Skeletal muscle tissue (tissue), 4 donors: ENCODE measurements around the gene RXRB. TPM values are rescaled to one million over a fixed set of nuclear protein-coding genes. Genes with fewer than 3 reads are reported as not detected.

Experiments used
- H3K27ac ChIP-seq: one replicate; pipeline ENCODE4 v1.7.0; 2013; ENCODE audit warnings: mild to moderate bottlenecking, low read depth, low read length, inconsistent platforms
- H3K27me3 ChIP-seq, 3 donors: one replicate each; pipeline ENCODE4 v1.7.0; 2013; ENCODE audit warnings: low read length in 3 of 3; ENCODE audit not compliant: control insufficient read depth in 3 of 3, insufficient read depth in 3 of 3
- H3K36me3 ChIP-seq, 3 donors: one replicate each; pipeline ENCODE4 v1.7.0; 2013; ENCODE audit warnings: low read length in 3 of 3; ENCODE audit not compliant: control insufficient read depth in 3 of 3, insufficient read depth in 3 of 3
- H3K4me1 ChIP-seq, 3 donors: one replicate each; pipeline ENCODE4 v1.7.0; 2013; ENCODE audit warnings: low read length in 3 of 3, mild to moderate bottlenecking in 3 of 3; ENCODE audit not compliant: control insufficient read depth in 3 of 3, insufficient read depth in 3 of 3
- H3K4me3 ChIP-seq, 3 donors: one replicate each; pipeline ENCODE4 v1.7.0; 2013; ENCODE audit warnings: low read length in 3 of 3
- H3K9ac ChIP-seq, 3 donors: one replicate each; pipeline ENCODE4 v1.7.0; 2013; ENCODE audit warnings: low read length in 3 of 3, mild to moderate bottlenecking in 3 of 3, moderate library complexity in 2 of 3, low read depth in 1 of 3
- H3K9me3 ChIP-seq, 3 donors: one replicate each; pipeline ENCODE4 v1.7.0; 2013; ENCODE audit warnings: low read length in 3 of 3; ENCODE audit not compliant: control insufficient read depth in 3 of 3
- total RNA-seq: library from RNA; depleted of rRNA; stranded (reverse); fragments of >200 nt; gene quantifications from one replicate; pipeline ENCODE4 v1.2.3, GENCODE V29; 2014
- donor health status: Osteomylitis.

The RXRB gene
- total RNA-seq, 1 donor from 2014 or later, result 17.7 TPM

- H3K4me1 ChIP-seq, result no peaks in the 10 kb centered on the region
- no peak overlapping the region for H3K4me3 ChIP-seq
- H3K27me3 ChIP-seq, result peaks cover 0 to 3% (median 0%) of the 10 kb centered on the region in 3 donors
- no peaks in the 10 kb centered on the region for H3K9me3 ChIP-seq
- no peak overlapping the region for H3K9ac ChIP-seq
- no peaks in the 10 kb centered on the region for H3K36me3 ChIP-seq
- H3K27ac ChIP-seq, result no peak overlapping the region
Observed at GRCh38 chr6:33171880-33172687, 28.4 kb downstream of the RXRB start.

GRCh38 chr6:33171016-33171879 is 29.2 kb downstream of the RXRB start:
- Histone ChIP-seq H3K9me3 (no peaks in the 10 kb centered on the region), H3K36me3 (no peaks in the 10 kb centered on the region), H3K4me1 (no peaks in the 10 kb centered on the region), H3K9ac (no peak overlapping the region), H3K4me3 (no peak overlapping the region), H3K27ac (no peak overlapping the region), H3K27me3 (peaks cover 0 to 3% (median 0%) of the 10 kb centered on the region in 3 donors)

DNA sequence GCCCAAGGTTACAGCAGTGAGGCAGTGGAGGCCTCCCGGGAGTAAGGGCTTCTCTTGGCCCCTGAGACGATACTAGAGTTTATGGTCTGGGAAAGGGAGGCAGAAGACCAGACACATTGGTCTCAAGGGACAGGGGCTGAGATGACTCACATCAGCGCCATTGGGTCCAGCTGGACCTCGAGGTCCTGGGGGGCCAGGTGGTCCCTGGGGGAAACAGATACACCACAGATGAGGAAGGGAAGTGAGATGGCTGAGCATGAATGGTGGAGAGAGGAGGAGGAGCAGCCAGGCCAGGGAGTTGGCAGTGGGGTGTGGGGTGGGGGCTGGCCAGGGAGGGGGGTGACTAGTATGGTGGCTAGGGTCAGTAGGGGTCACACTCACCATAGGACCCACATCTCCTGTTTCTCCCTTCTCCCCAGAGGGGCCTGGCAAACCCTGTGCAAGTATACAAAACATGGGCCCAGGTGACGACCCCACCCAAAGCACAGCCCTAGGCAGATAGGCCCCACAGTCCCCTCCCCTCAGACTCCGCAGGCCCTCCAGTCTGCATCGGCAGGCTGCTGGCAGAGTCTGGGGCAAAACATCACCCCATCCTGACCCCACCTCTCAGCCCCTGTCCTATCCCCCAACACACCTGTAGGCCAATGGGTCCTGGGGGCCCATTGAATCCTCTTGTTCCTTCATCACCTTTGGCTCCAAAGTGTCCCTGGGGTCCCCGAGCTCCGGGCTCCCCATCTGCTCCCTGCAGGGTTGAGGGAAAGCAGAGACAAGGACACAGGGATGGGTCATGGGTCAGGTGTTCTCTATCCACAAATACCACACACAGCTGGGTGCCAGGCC is 30.1 kb downstream of the RXRB start:
- H3K27ac ChIP-seq, result no peak overlapping the region

GRCh38 chr6:33169291-33170175 is 30.9 kb downstream of the RXRB start:
- H3K27ac ChIP-seq, result no peak overlapping the region
- no peak overlapping the region for H3K9ac ChIP-seq
- H3K36me3 ChIP-seq, result no peaks in the 10 kb centered on the region
- no peaks in the 10 kb centered on the region for H3K9me3 ChIP-seq
- H3K4me1 ChIP-seq, result no peaks in the 10 kb centered on the region
- no peak overlapping the region for H3K4me3 ChIP-seq
- H3K27me3 ChIP-seq, result no peaks in the 10 kb centered on the region

More for the DNA sequence above, 30.1 kb downstream of the RXRB start:
- Histone ChIP-seq H3K4me1 (no peaks in the 10 kb centered on the region), H3K36me3 (no peaks in the 10 kb centered on the region), H3K9me3 (no peaks in the 10 kb centered on the region), H3K27me3 (no peaks in the 10 kb centered on the region), H3K4me3 (no peak overlapping the region), H3K9ac (no peak overlapping the region)

DNA sequence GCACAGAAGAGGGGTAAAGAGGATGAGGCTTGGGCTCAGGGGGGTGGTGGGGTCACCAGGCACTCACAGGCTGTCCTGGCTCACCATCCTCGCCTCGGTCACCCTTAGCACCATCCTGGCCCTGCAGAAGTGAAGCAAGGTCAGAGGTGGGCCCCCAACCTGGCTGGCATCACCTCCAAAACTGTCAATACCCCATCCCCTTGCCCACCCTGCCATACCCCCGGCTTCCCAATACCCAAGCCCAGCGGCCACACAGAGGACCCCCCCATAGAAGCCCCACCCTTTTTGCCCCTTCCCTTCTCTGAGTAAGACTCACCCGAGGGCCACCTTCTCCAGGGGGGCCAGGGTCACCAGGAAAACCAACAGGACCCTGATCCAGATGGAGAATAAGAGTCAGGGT is 31.8 kb downstream of the RXRB start:
- no peaks in the 10 kb centered on the region for H3K4me1 ChIP-seq
- no peaks in the 10 kb centered on the region for H3K9me3 ChIP-seq
- H3K27me3 ChIP-seq, result no peaks in the 10 kb centered on the region
- no peaks in the 10 kb centered on the region for H3K36me3 ChIP-seq
- no peak overlapping the region for H3K9ac ChIP-seq
- no peak overlapping the region for H3K4me3 ChIP-seq
- H3K27ac ChIP-seq, result no peak overlapping the region

GRCh38 chr6:33168284-33168601 is 32.2 kb downstream of the RXRB start:
- H3K4me3 ChIP-seq, result no peak overlapping the region
- H3K27me3 ChIP-seq, result no peaks in the 10 kb centered on the region
- no peak overlapping the region for H3K9ac ChIP-seq
- no peaks in the 10 kb centered on the region for H3K9me3 ChIP-seq
- no peaks in the 10 kb centered on the region for H3K4me1 ChIP-seq
- no peaks in the 10 kb centered on the region for H3K36me3 ChIP-seq
- no peak overlapping the region for H3K27ac ChIP-seq

DNA sequence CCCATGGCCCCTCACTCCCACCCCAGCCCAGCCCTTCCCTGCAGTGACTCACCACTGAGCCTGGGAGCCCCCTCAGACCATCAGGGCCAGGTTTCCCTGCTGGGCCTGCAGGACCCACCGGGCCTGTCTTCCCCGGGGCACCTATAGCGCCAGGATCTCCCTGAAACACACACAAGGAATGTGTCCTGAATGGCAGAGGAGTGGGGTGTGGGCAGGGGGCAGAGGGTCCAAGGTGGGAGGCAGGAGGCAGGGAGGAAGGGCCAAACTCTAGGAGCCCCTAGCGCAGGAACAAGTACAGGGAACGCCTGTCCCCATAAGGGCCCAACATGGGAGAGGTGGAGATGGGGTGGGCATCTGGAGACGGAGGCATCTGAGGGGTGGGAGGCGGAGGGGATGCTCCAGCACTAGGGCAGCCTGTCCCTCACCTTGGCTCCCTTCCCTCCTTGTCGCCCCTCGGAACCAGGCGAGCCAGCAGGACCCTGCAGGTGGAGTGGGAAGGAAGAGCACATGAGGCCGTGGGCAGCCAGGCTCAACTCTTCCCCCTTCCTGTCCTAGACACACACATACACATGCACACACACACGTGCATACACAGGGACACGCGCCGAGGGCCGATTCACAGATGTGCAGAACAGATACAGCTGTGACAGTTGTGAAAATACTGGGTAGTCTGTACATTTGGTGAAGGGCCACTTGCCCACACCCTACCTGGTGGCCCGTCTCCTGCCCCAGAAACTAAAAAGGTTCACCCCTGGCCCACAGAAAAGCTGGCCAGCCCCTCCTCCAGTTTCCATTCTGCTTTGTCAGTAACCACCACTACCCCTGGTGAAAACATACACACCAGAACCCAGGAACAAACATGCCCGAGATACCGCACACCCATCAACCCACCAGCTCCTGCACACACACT is 32.8 kb downstream of the RXRB start:
- H3K9me3 ChIP-seq, result no peaks in the 10 kb centered on the region
- H3K9ac ChIP-seq, result no peak overlapping the region
- no peaks in the 10 kb centered on the region for H3K36me3 ChIP-seq
- H3K4me3 ChIP-seq, result no peak overlapping the region
- H3K27me3 ChIP-seq, result no peaks in the 10 kb centered on the region
- no peaks in the 10 kb centered on the region for H3K4me1 ChIP-seq
- H3K27ac ChIP-seq, result no peak overlapping the region

DNA sequence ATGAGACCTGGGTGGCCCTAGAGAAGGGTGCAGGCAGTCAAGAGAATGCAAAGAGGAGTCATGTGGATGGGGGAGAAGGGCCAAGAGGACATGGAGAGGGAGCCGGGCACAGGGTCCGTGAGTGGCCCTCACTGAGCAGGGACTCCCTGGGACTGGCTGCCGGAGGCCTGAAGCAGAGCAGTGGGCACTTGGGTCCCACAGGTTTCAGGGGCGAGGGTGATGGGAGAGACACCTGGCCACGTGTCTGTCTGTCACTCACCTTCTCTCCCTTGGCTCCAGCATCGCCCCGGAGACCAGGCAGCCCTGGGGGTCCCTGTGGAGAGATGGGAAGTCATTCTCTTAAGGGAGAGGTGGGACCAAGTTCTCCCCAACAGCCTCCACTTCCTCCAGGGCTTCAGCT is 33.7 kb downstream of the RXRB start:
- H3K4me3 ChIP-seq, result no peak overlapping the region
- H3K4me1 ChIP-seq, result peaks cover 2 to 6% (median 6%) of the 10 kb centered on the region in 3 donors
- H3K27ac ChIP-seq, result no peak overlapping the region
- H3K27me3 ChIP-seq, result no peaks in the 10 kb centered on the region
- no peaks in the 10 kb centered on the region for H3K9me3 ChIP-seq
- no peaks in the 10 kb centered on the region for H3K36me3 ChIP-seq
- H3K9ac ChIP-seq, result no peak overlapping the region
